H1 (cell line): ENCODE data around the gene SMIM24. TPM values are rescaled to one million over a fixed set of nuclear protein-coding genes. Genes with fewer than 3 reads are reported as not detected.
A peak's percentile ranks its signal among the peaks of the same experiment; 100 is the strongest.

Experiments
- CTCF ChIA-PET: fragments of 300-600 bp; sonication (Branson Sonifier 250); formaldehyde crosslinking; loops from one replicate; lab custom pipeline; 2021; ENCODE audit not compliant: partially characterized antibody; lab: Charles Lee
- POLR2A ChIA-PET: fragments of 300-600 bp; sonication (Branson Sonifier 250); formaldehyde crosslinking; loops from one replicate; lab custom pipeline; 2021; ENCODE audit warnings: inconsistent platforms; ENCODE audit not compliant: partially characterized antibody; lab: Charles Lee
- DNase-seq, 2 experiments: peaks; one replicate each; pipeline versions ENCODE4 v3.0.0 to v3.0.0-alpha.2; 2010 to 2022; ENCODE audit warnings: low spot score in 2 of 2, low read depth in 1 of 2, mixed read lengths in 1 of 2
- FAIRE-seq: peaks from 2 replicates; lab custom pipeline; 2011; peaks lifted over from hg19 to GRCh38; lab: Jason Lieb, UNC
- H2AFZ ChIP-seq: 2 replicates; pipeline ENCODE4 v1.8.1; 2012; ENCODE audit warnings: low read length, inconsistent platforms
- H2AK5ac ChIP-seq: 2 replicates; pipeline ENCODE4 v1.6.1; 2013; ENCODE audit warnings: low read depth, low read length
- H2BK120ac ChIP-seq: replicated peaks from 2 replicates; pipeline ENCODE3; 2013; ENCODE audit warnings: low read depth, low read length, inconsistent platforms
- H2BK12ac ChIP-seq: 2 replicates; pipeline ENCODE4 v1.6.1; 2013; ENCODE audit warnings: low read depth, low read length
- H2BK15ac ChIP-seq: 2 replicates; pipeline ENCODE4 v1.6.1; 2013; ENCODE audit warnings: low read length
- H2BK20ac ChIP-seq: 2 replicates; pipeline ENCODE4 v1.6.1; 2013; ENCODE audit warnings: low read length
- H2BK5ac ChIP-seq: 2 replicates; pipeline ENCODE4 v1.6.1; 2013; ENCODE audit warnings: low read depth, low read length
- H3K14ac ChIP-seq: 2 replicates; pipeline ENCODE4 v1.6.1; 2013; ENCODE audit warnings: inconsistent platforms; ENCODE audit not compliant: insufficient read length
- H3K18ac ChIP-seq: 2 replicates; pipeline ENCODE4 v1.6.1; 2013; ENCODE audit warnings: low read length; ENCODE audit errors: extremely low read depth
- H3K23ac ChIP-seq: 2 replicates; pipeline ENCODE4 v1.6.1; 2013; ENCODE audit warnings: inconsistent platforms; ENCODE audit not compliant: insufficient read length
- H3K23me2 ChIP-seq: 2 replicates; pipeline ENCODE4 v1.6.1; 2013; ENCODE audit warnings: low read depth, low read length
- H3K27ac ChIP-seq: 2 replicates; pipeline ENCODE4 v1.6.1; 2011; ENCODE audit warnings: low read depth, low read length, inconsistent platforms
- H3K27me3 ChIP-seq, 4 experiments: replicated peaks in 1 of 4; 1 replicate in 1 of 4; 2 replicates in 3 of 4; pipeline versions ENCODE4 v1.6.1 to v1.8.1; 2011 to 2013; ENCODE audit warnings: low read length in 3 of 4, mild to moderate bottlenecking in 3 of 4, inconsistent platforms in 2 of 4, mixed read lengths in 2 of 4, moderate library complexity in 1 of 4; ENCODE audit not compliant: control insufficient read depth in 3 of 4, insufficient read depth in 3 of 4; ENCODE audit errors: extremely low read depth in 1 of 4
- H3K36me3 ChIP-seq, 4 experiments: 2 replicates each; pipeline versions ENCODE4 v1.6.1 to v1.8.1; 2011 to 2013; ENCODE audit warnings: mild to moderate bottlenecking in 4 of 4, low read length in 3 of 4, moderate library complexity in 2 of 4, control low read depth in 1 of 4, inconsistent platforms in 1 of 4; ENCODE audit not compliant: insufficient read depth in 4 of 4, control insufficient read depth in 2 of 4
- H3K4ac ChIP-seq: replicated peaks from 2 replicates; pipeline ENCODE3; 2013; ENCODE audit warnings: low read length, low read depth, mixed read lengths, inconsistent platforms; ENCODE audit not compliant: insufficient read length
- H3K4me1 ChIP-seq, 4 experiments: replicated peaks in 1 of 4; 1 replicate in 1 of 4; 2 replicates in 3 of 4; pipeline versions ENCODE4 v1.6.1 to v1.8.1; 2011 to 2013; ENCODE audit warnings: low read length in 3 of 4, inconsistent platforms in 2 of 4, mixed read lengths in 1 of 4; ENCODE audit not compliant: insufficient read depth in 4 of 4, control insufficient read depth in 3 of 4
- H3K4me2 ChIP-seq, 2 experiments: 2 replicates each; pipeline versions ENCODE4 v1.6.1 to v1.8.1; 2011 to 2013; ENCODE audit warnings: low read depth in 2 of 2, low read length in 2 of 2, control low read depth in 1 of 2, inconsistent platforms in 1 of 2, mild to moderate bottlenecking in 1 of 2; ENCODE audit not compliant: insufficient read depth in 1 of 2
- H3K4me3 ChIP-seq, 4 experiments: fragments of 200-600, 300-600 bp in 1 of 4; sonication (generic), shearing (Covaris generic), sonication (Bioruptor Twin) in 1 of 4; 2 replicates each; pipeline versions ENCODE4 v1.5.1 to v1.8.1; 2011 to 2016; ENCODE audit warnings: low read length in 4 of 4, low read depth in 3 of 4, control low read depth in 2 of 4, inconsistent platforms in 2 of 4, mild to moderate bottlenecking in 2 of 4, mixed read lengths in 1 of 4, moderate library complexity in 1 of 4; ENCODE audit not compliant: insufficient read depth in 2 of 4; ENCODE audit errors: extremely low read depth in 1 of 4
- H3K56ac ChIP-seq: replicated peaks from 2 replicates; pipeline ENCODE3; 2013; ENCODE audit warnings: low read depth, mild to moderate bottlenecking, mixed read lengths, low read length, inconsistent platforms; ENCODE audit not compliant: insufficient read length
- H3K79me1 ChIP-seq: 2 replicates; pipeline ENCODE4 v1.6.1; 2013; ENCODE audit warnings: low read depth, low read length, control low read depth
- H3K79me2 ChIP-seq, 2 experiments: 2 replicates each; pipeline versions ENCODE4 v1.6.1 to v1.8.1; 2012 to 2013; ENCODE audit warnings: low read length in 2 of 2, mild to moderate bottlenecking in 2 of 2, inconsistent platforms in 1 of 2; ENCODE audit not compliant: insufficient read depth in 2 of 2, control insufficient read depth in 1 of 2
- H3K9ac ChIP-seq, 4 experiments: replicated peaks in 1 of 4; 1 replicate in 1 of 4; 2 replicates in 3 of 4; pipeline versions ENCODE4 v1.6.1 to v1.8.1; 2011 to 2013; ENCODE audit warnings: low read depth in 3 of 4, low read length in 3 of 4, control low read depth in 2 of 4, mild to moderate bottlenecking in 2 of 4, moderate library complexity in 2 of 4, inconsistent platforms in 1 of 4; ENCODE audit errors: extremely low read depth in 1 of 4
- H3K9me3 ChIP-seq, 2 experiments: 2 replicates each; pipeline versions ENCODE4 v1.6.1 to v1.8.1; 2012 to 2013; ENCODE audit warnings: mild to moderate bottlenecking in 2 of 2, moderate library complexity in 2 of 2, control low read depth in 1 of 2, inconsistent platforms in 1 of 2, low read depth in 1 of 2, low read length in 1 of 2, mixed read lengths in 1 of 2; ENCODE audit not compliant: insufficient read depth in 2 of 2
- H4K20me1 ChIP-seq, 2 experiments: replicated peaks in 1 of 2; 2 replicates each; pipeline versions ENCODE3 to v1.8.1; 2011 to 2013; ENCODE audit warnings: inconsistent platforms in 2 of 2, low read length in 2 of 2, mild to moderate bottlenecking in 1 of 2; ENCODE audit not compliant: insufficient read depth in 2 of 2, control insufficient read depth in 1 of 2
- H4K5ac ChIP-seq: 2 replicates; pipeline ENCODE4 v1.6.1; 2013; ENCODE audit warnings: low read length, low read depth, mixed read lengths, inconsistent platforms; ENCODE audit not compliant: insufficient read length
- H4K8ac ChIP-seq: 2 replicates; pipeline ENCODE4 v1.8.0; 2013; ENCODE audit warnings: mild to moderate bottlenecking, moderate library complexity, low read length, inconsistent platforms; ENCODE audit not compliant: insufficient read depth; ENCODE audit errors: extremely low read depth
- H4K91ac ChIP-seq: replicated peaks from 2 replicates; pipeline ENCODE3; 2013; ENCODE audit warnings: low read length, mixed read lengths, inconsistent platforms; ENCODE audit not compliant: insufficient read length
- ASH2L ChIP-seq: fragments of 200-600, 300-600 bp; sonication (generic); IDR thresholded peaks from one replicate; pipeline ENCODE4 v1.7.1; 2017; ENCODE audit warnings: low read length
- CBX8 ChIP-seq: fragments of 300-800, 300-1000 bp; sonication (generic); IDR thresholded peaks from 2 replicates; pipeline ENCODE4 v1.7.1; 2016; ENCODE audit warnings: low read depth, low read length, borderline replicate concordance
- GTF2F1 ChIP-seq: IDR thresholded peaks from 2 replicates; pipeline ENCODE4 v1.6.1; 2012; ENCODE audit warnings: low read depth, low read length, improper control_type of control experiment, borderline replicate concordance
- HDAC2 ChIP-seq, 2 experiments: fragments of 300-600 bp in 1 of 2; sonication (generic) in 1 of 2; IDR thresholded peaks; 2 replicates each; pipeline ENCODE4 v1.6.1; 2011 to 2012; ENCODE audit warnings: low read depth in 2 of 2, low read length in 2 of 2, mild to moderate bottlenecking in 2 of 2, moderate library complexity in 2 of 2, borderline replicate concordance in 1 of 2, inconsistent platforms in 1 of 2
- HDAC6 ChIP-seq: IDR thresholded peaks from one replicate; pipeline ENCODE4 v1.7.1; 2012; ENCODE audit warnings: low read depth, mild to moderate bottlenecking, inconsistent platforms, low read length, moderate library complexity
- MAFK ChIP-seq: IDR thresholded peaks from 2 replicates; pipeline ENCODE4 v1.6.1; 2012; ENCODE audit warnings: low read depth, mild to moderate bottlenecking, improper control_type of control experiment, low read length
- SP4 ChIP-seq: IDR thresholded peaks from 2 replicates; pipeline ENCODE4 v1.6.1; 2012; ENCODE audit warnings: low read length, inconsistent platforms
- WGBS, 2 experiments: shearing (Covaris generic) in 1 of 2; methylation state at CpG; one replicate each; pipeline versions ENCODE4 v1.1.6 to v1.1.7; 2013 to 2015; ENCODE audit warnings: low lambda C conversion rate in 2 of 2, mixed read lengths in 2 of 2, inconsistent platforms in 1 of 2, low coverage in 1 of 2, missing lambda C conversion rate in 1 of 2; ENCODE audit not compliant: insufficient replicate concordance in 2 of 2, insufficient coverage in 1 of 2, insufficient read length in 1 of 2; ENCODE audit errors: extremely low coverage in 1 of 2, missing lambda C conversion rate in 1 of 2; 5-methylcytosine and 5-hydroxymethylcytosine counted together
- polyA plus RNA-seq, 7 experiments: library from polyadenylated mRNA; depleted of rRNA in 3 of 7; stranded (reverse) in 5 of 7; unstranded in 2 of 7; fragments of >200 nt in 5 of 7; fragments of 200-250 nt in 2 of 7; gene quantifications; 1 replicate in 5 of 7; 2 replicates in 1 of 7; 4 replicates in 1 of 7; pipeline versions ENCODE4 v1.2.1 to v1.2.3, GENCODE V29; 2011 to 2013; ENCODE audit warnings: missing spikeins in 2 of 7, mixed read lengths in 2 of 7
- total RNA-seq: library from RNA; stranded (reverse); fragmentation: NEBNext Ultra II Directional; extraction: Animal tissue kit (Norgen Biotek cat#: 25700); gene quantifications from 2 replicates; pipeline ENCODE4 v1.2.1, GENCODE V29; 2021
- TF ChIP-seq, protein P1 (sequence below): IDR thresholded peaks from 2 replicates; pipeline ENCODE4 v1.6.1; 2012; ENCODE audit warnings: low read length, inconsistent platforms

SMIM24 gene
- total and polyA plus RNA-seq, 2 of the 8 experiments (the other 6 are each of a cell fraction or from before 2014, with no cell fraction given): 3.8 to 4.5 TPM

DNA sequence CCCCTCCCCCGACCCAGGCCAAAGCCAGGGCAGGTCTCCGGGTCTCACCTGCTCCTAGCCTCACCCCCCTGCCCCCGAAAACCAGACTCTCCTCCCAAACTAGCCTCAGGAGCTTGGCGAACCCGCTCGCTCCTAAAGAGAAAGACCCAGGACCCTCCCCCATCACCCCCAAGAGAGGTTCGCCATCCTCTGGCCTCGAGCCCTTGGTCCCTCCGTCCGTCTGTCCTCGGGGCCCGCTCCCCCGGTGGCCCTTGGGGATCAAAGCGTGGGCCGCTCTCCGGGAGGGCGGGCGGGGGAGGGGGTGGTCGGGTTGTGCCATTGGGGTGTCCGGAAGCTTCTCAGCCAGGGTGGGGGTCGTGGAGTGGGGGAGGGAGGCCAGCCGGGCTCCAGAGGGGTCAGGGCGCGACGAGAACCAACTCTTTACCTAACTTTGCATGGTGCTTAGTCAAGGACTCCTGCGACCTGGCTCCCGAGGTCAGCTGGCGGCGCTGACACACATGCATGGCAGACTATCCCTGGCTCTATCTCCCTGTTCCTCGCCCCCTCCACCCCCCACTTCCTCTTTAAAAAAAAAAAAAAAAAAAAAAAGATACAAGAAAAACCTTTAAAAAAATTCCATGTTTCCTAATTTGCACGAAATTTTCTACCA lies 15.6 kb downstream of the SMIM24 start:
- ChIA-PET POLR2A (interaction anchor here (1.6 to 1.9 kb wide), 3 partner anchors 13 to 20 kb away, joined by 3 to 5 read pairs (median 5); no protein-coding TSS in a partner anchor), CTCF (interaction anchor here (0.9 to 1.8 kb wide), 5 partner anchors 8 to 137 kb away, joined by 3 to 9 read pairs (median 5); no protein-coding TSS in a partner anchor)
- H2BK5ac ChIP-seq: no peak overlapping the region
- no peaks in the 10 kb centered on the region; a peak in 1 of 8 replicates for H3K36me3 ChIP-seq
- WGBS, 2 experiments: 2% methylated on average over 9 of the region's 31 CpGs; no CpG with 5 or more reads in 1 of the 2 experiments
- H2BK12ac ChIP-seq: no peak overlapping the region
- no peak overlapping the region for H3K9ac ChIP-seq
- H3K27ac ChIP-seq: no peak overlapping the region
- no peak overlapping the region for H3K14ac ChIP-seq
- H3K4me1 ChIP-seq: peaks cover 0 to 6% (median 2%) of the 10 kb centered on the region in 4 experiments; a peak in 6 of 7 replicates
- no peak overlapping the region for H4K8ac ChIP-seq
- H3K79me1 ChIP-seq: no peaks in the 10 kb centered on the region
- H2AFZ ChIP-seq: no peak overlapping the region
- H3K23ac ChIP-seq: no peak overlapping the region
- H3K23me2 ChIP-seq: peaks cover 5% of the 10 kb centered on the region; the same call in 1 of the 2 replicates
- no peak for DNase-seq
- no peak overlapping the region for H2AK5ac ChIP-seq
- H4K20me1 ChIP-seq: peaks cover 3 to 4% of the 10 kb centered on the region in 2 experiments
- H4K91ac ChIP-seq: no peak overlapping the region
- H3K9me3 ChIP-seq: peaks cover 6 to 10% of the 10 kb centered on the region in 2 experiments; a peak in 3 of 4 replicates
- H3K79me2 ChIP-seq: no peaks in the 10 kb centered on the region
- H3K4me2 ChIP-seq: peak overlapping the region; percentile 63 to 81
- H3K56ac ChIP-seq: no peak overlapping the region
- H3K27me3 ChIP-seq: peaks cover 24 to 53% (median 46%) of the 10 kb centered on the region in 4 experiments
- no peak overlapping the region for H4K5ac ChIP-seq
- H3K4ac ChIP-seq: no peak overlapping the region
- H3K4me3 ChIP-seq: peak overlapping the region in 2 of 4 experiments; percentile 29 to 72; a peak in 5 of 8 replicates
- no peak overlapping the region for H2BK120ac ChIP-seq
- no peak overlapping the region for H2BK20ac ChIP-seq
- H3K18ac ChIP-seq: no peak overlapping the region; the same call in none of the 2 replicates
- FAIRE-seq: no peak
- TF ChIP-seq SP4 (no peak), GTF2F1 (no peak), HDAC6 (no peak), CBX8 (no peak), ASH2L (no peak), HDAC2 (IDR thresholded peaks at IDR 0.05; ENCODE audit: borderline replicate concordance in 1 of 2, low read depth in 2 of 2, low read length in 2 of 2) (no peak), MAFK (no peak)
- TF ChIP-seq, protein P1, sequence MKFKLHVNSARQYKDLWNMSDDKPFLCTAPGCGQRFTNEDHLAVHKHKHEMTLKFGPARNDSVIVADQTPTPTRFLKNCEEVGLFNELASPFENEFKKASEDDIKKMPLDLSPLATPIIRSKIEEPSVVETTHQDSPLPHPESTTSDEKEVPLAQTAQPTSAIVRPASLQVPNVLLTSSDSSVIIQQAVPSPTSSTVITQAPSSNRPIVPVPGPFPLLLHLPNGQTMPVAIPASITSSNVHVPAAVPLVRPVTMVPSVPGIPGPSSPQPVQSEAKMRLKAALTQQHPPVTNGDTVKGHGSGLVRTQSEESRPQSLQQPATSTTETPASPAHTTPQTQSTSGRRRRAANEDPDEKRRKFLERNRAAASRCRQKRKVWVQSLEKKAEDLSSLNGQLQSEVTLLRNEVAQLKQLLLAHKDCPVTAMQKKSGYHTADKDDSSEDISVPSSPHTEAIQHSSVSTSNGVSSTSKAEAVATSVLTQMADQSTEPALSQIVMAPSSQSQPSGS: no peak
- TF ChIP-seq, all 59 proteins: peak for 0
- no peak overlapping the region for H2BK15ac ChIP-seq
